Measurements from ENCODE around the gene GYS1.
A peak's percentile ranks its signal among the peaks of the same experiment; 100 is the strongest.
"Not testable (repeated sequence)": the region's sequence is repeated elsewhere in the genome, so short reads cannot be mapped to it uniquely, and the experiment has no call there.

The GYS1 gene

DNA sequence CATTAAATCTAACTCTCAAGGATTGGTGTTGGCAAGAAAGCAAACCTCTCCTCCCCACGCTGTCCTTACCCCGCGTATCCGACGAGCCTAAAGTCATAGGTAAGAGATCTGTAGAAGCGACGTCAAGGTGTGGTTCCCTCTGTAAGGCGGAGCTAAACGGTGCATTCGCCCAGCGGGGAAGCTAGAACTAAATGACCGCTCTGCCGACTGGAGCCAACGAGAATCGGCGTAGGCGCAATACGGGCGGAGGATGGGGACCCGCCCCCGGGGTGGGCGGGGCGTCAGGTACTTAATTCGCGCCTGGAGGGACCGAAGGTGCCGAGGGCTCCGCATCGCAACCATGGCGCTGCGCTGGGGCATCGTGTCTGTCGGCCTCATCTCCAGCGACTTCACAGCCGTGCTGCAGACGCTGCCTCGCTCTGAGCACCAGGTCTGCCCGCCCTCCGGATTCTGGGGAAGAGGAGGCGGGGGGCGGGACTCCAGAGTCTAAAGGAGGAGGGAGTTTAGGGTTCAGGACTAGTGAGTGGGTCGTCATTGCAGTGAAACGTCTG, 59.7 kb downstream of the GYS1 start, which contains the start of gene DHDH:
Gene DHDH, plus strand, starts transcription at position 318 of the 551 bp plus-strand sequence. Its CDS starts 23 bp downstream, at position 341.
- peak; percentile 95 for DNase-seq

DNA sequence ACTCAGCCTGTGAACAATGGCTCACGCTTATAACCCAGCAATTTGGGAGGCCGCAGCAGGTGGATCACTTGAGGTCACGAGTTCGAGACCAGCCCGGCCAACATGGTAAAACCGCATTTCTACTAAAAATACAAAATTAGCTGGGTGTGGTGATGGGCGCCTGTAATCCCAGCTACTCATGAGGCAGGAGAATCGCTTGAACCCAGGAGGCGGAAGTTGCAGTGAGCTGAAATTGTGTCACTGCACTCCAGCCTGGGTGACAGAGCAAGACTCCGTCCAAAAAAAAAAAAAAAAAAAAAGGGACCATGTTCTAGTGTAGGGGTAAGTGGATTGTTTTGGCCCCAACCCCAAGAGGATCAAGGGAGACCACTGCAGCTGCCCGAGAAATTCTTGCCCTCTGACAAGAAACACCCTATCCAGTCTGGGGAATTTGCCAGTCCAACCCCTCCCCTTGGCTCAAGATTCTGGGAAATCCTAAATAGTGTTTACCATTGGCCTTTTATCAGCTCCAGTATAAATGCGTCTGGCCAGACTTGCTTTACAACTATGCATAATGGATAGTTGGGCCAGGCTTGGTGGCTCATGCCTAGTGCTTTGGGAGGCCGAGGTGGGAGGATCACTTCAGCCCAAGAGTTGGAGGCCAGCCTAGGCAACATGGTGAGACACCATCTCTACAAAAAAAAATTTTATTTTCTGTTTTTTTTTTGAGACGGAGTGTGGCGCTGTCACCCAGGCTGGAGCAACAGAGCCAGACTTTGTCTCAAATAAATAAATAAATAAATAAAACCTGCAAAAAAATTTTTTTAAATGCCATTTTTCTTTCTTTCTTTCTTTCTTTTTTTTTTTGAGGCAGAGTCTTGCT, 64.7 kb downstream of the GYS1 start:
- no peak for DNase-seq

DNA sequence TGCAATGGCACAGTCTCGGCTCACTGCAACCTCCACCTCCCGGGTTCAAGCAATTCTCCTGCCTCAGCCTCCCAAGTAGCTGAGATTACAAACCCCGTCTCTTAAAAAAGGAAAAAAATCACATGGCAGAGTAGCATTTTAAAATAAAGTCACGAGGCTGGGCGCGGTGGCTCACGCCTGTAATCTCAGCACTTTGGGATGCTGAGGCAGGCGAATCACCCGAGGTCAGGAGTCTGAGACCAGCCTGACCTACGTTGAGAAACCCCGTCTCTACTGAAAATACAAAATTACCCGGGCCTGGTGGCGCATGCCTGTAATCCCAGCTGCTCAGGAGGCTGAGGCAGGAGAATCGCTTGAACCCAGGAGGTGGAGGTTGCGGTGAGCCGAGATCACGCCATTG, 65.4 kb downstream of the GYS1 start:
- DNase-seq = not testable (repeated sequence)

DNA sequence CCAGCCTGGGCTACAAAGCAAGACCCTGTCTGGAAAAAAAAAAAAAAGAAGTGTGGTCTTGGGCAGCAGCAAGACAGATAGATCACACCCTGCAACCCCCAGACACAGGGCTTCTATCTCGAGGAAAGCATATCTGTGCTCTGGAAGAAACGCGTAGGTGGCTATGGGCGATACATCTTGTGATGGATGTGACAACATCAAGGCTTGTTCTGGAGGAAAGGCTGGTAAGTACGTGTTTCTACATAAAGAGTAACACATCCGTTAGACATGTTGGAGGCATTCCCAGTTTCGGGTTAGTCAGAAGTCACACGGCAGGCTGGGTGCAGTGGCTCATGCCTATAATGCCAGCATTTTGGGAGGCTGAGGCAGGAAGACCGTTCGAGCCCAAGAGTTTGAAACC, 66.2 kb downstream of the GYS1 start:
- DNase-seq = no peak

DNA sequence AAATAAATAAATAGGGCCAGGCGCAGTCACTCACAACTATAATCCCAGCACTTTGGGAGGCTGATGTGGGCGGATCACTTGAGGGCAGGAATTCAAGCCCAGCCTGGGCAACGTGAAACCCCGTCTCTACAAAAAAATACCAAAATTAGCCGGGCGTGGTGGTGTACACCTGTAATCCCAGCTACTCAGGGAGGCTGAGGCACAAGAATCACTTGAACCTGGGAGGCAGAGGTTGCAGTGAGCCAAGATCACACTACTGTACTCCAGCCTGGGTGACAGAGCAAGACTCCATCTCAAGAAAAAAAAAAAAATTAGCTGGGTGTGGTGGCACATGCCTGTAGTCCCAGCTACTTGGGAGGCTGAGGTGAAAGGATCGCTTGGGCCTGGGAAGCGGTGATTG, 67.2 kb downstream of the GYS1 start:
- not testable (repeated sequence) for DNase-seq

DNA sequence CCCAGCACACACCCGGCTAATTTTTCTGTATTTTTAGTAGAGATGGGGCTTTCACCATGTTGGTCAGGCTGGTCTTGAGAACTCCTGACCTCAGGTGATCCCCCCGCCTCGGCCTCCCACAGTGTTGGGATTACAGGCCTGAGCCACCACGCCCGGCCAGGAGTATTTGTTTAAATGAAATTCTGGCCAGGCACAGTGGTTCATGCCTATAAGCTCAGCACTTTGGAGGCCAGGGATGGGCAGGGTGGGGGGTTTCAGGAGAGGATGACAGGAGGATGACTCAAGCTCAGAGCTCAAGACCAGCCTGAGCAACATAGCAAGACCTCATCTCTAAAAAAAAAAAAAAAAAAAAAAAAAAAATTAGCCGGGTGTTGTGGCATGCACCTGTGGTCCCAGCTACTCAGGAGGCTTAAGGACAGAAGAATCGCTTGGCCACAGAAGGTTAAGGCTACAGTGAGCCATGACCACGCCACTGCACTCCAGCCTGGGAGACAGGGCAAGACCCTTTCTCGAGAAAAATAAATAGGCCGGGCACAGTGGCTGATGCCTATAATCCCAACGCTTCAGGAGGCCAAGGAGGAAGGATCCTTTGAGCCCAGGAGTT, 67.8 kb downstream of the GYS1 start:
- DNase-seq = no peak

DNA sequence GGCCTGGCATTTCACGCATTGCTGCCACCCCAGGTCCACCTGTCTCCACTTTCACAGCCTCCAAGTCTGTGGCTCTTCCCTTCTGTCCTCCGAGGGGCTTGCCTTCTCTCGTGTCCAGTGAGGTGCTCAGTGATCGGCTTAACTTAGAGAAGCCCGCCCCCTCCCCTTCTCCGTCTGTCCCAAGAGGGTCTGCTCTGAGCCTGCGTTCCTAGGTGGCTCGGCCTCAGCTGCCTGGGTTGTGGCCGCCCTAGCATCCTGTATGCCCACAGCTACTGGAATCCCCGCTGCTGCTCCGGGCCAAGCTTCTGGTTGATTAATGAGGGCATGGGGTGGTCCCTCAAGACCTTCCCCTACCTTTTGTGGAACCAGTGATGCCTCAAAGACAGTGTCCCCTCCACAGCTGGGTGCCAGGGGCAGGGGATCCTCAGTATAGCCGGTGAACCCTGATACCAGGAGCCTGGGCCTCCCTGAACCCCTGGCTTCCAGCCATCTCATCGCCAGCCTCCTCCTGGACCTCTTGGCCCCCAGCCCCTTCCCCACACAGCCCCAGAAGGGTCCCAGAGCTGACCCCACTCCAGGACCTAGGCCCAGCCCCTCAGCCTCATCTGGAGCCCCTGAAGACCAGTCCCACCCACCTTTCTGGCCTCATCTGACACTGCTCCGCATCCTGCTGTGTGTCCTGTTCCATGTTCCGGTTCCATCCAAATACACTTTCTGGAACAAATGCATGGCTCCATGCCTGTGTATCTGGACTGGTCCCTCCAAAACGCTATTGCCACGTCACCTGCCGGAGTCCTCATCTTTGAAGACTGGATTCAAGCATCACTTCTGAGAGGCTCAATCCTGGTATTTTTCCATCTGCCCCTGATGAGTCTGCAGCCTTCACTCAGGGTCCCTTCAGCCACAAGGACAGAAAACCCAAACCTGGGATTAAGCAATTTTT, 70.3 kb downstream of the GYS1 start:
- no peak for DNase-seq

DNA sequence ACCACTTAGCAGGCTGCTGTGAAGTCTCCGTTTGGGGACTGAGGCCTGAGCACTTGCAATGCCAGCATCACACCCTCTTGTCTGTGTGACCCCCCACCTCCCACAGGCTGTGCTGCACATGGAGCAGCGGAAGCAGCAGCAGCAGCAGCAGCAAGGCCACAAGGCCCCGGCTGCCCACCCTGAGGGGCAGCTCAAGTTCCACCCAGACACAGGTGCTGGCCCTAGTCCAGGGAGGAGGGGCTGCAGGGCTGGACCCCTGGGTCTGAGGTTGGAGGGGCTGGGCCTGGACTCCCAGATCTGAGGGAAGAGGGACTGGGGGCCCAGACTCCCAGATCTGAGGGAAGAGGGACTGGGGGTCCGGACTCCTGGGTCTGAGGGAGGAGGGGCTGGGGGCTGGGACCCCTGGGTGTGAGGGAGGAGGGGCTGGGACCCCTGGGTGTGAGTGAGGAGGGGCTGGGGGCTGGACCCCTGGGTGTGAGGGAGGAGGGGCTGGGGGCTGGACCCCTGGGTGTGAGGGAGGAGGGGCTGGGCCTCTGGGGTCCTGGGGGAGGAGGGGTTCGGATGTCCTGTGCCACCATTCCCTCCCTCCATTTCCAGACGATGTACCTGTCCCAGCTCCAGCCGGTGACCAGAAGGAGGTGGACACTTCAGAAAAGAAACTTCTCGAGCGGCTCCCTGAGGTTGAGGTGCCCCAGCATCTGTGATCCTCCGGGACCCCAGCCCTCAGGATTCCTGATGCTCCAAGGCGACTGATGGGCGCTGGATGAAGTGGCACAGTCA, 71.2 kb downstream of the GYS1 start:
- DNase-seq = no peak

DNA sequence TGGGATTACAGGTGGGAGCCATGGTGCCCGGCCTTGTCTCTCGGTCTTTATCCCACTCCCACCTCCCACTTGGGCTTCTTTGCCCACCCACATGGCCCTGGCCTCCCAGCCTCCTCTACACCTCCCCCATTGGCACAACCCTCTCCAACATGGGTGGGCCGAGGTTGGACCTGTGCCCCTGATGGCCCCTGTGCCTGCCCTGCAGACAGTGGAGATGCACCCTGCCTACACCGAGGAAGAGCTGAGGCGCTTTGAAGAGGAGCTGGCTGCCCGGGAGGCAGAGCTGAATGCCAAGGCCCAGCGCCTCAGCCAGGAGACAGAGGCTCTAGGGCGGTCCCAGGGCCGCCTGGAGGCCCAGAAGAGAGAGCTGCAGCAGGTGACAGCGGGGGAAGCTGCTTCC, 72.2 kb downstream of the GYS1 start:
- no peak for DNase-seq

DNA sequence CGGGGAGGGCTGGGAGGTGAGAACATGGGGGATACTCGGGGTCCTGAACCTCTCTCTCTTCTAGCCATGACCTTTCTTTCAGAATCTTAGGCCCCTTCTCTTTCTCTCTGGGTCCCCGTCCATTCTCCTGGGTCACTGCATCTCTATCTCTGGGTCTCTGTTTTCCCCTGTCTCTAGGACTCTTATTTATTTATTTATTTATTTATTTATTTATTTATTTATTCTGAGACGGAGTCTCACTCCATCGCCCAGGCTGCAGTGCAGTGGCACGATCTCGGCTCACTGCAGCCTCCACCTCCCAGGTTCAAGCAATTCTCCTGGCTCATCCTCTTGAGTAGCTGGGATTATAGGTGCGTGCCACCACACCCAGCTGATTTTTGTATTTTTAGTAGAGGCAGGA, 73.8 kb downstream of the GYS1 start:
- not testable (repeated sequence) for DNase-seq

DNA sequence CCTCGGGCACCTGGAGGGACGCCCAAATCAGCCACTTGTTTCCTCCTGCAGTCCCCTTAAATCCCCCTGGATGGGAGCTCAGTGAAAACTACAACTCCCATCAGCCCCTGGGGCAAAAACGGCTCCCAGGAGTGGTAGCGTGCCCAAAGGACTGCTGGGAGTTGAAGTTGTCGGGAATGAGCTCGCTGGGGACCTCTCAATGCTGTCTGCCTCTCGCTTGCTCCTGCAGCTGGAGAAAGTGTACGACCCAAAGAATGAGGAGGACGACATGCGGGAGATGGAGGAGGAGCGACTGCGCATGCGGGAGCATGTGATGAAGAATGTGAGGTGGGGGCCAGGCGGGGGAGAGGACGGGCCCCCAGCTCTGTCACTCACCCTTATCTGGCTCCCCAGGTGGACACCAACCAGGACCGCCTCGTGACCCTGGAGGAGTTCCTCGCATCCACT, 74.3 kb downstream of the GYS1 start:
- DNase-seq = peak; percentile 47

Data from NCI-H2171 treated with DMSO at 0.1 percent for 48 hours (cell line).